Mesenchymal stem cell (in vitro differentiated cells and primary cell): ENCODE measurements around the gene COL8A2.

Experiments used
- DNase-seq: peaks from one replicate; pipeline ENCODE4 v3.0.0-alpha.2; 2013
- H2AFZ ChIP-seq: one replicate; pipeline ENCODE4 v1.6.1; 2013; ENCODE audit warnings: low read depth, mild to moderate bottlenecking, control low read depth, inconsistent platforms, low read length, moderate library complexity
- H2AK5ac ChIP-seq: 2 replicates; pipeline ENCODE4 v1.6.1; 2013; ENCODE audit warnings: low read length, moderate library complexity, mild to moderate bottlenecking, inconsistent platforms; ENCODE audit not compliant: severe bottlenecking
- H2BK120ac ChIP-seq: one replicate; pipeline ENCODE4 v1.6.1; 2013; ENCODE audit warnings: low read depth, mild to moderate bottlenecking, inconsistent platforms, low read length, moderate library complexity
- H2BK12ac ChIP-seq, 2 experiments: one replicate each; pipeline ENCODE4 v1.6.1; 2013; ENCODE audit warnings: inconsistent platforms in 2 of 2, low read length in 2 of 2, mild to moderate bottlenecking in 2 of 2, moderate library complexity in 2 of 2, control low read depth in 1 of 2
- H2BK15ac ChIP-seq: one replicate; pipeline ENCODE4 v1.6.1; 2013; ENCODE audit warnings: mild to moderate bottlenecking, low read depth, inconsistent platforms; ENCODE audit not compliant: poor library complexity, severe bottlenecking
- H2BK5ac ChIP-seq: 2 replicates; pipeline ENCODE4 v1.6.1; 2013; ENCODE audit warnings: low read depth, mild to moderate bottlenecking, low read length, control low read depth, inconsistent platforms; ENCODE audit not compliant: poor library complexity, severe bottlenecking
- H3K14ac ChIP-seq, 2 experiments: one replicate each; pipeline ENCODE4 v1.6.1; 2013; ENCODE audit warnings: inconsistent platforms in 2 of 2, low read length in 2 of 2, control low read depth in 1 of 2, mild to moderate bottlenecking in 1 of 2, moderate library complexity in 1 of 2
- H3K18ac ChIP-seq, 2 experiments: one replicate each; pipeline ENCODE4 v1.6.1; 2013; ENCODE audit warnings: inconsistent platforms in 2 of 2, low read length in 2 of 2, control low read depth in 1 of 2, low read depth in 1 of 2, mild to moderate bottlenecking in 1 of 2
- H3K23ac ChIP-seq, 2 experiments: one replicate each; pipeline ENCODE4 v1.6.1; 2013; ENCODE audit warnings: inconsistent platforms in 2 of 2, low read length in 2 of 2, mild to moderate bottlenecking in 2 of 2, moderate library complexity in 2 of 2, control low read depth in 1 of 2
- H3K27ac ChIP-seq: 2 replicates; pipeline ENCODE4 v1.5.1; 2013; ENCODE audit warnings: mild to moderate bottlenecking, moderate library complexity, low read length, control low read depth, inconsistent platforms; ENCODE audit not compliant: poor library complexity, severe bottlenecking
- H3K27me3 ChIP-seq, 2 experiments: 2 replicates each; pipeline versions ENCODE4 v1.6.1 to v1.7.0; 2013; ENCODE audit warnings: low read length in 2 of 2, mild to moderate bottlenecking in 2 of 2, moderate library complexity in 2 of 2, control low read depth in 1 of 2, inconsistent platforms in 1 of 2; ENCODE audit not compliant: control insufficient read depth in 1 of 2, insufficient read depth in 1 of 2
- H3K36me3 ChIP-seq, 2 experiments: 2 replicates each; pipeline versions ENCODE4 v1.6.1 to v1.7.0; 2013; ENCODE audit warnings: low read length in 2 of 2, control low read depth in 1 of 2, inconsistent platforms in 1 of 2, low read depth in 1 of 2, mild to moderate bottlenecking in 1 of 2; ENCODE audit not compliant: insufficient read depth in 2 of 2, control insufficient read depth in 1 of 2
- H3K4ac ChIP-seq, 2 experiments: one replicate each; pipeline ENCODE4 v1.6.1; 2013; ENCODE audit warnings: inconsistent platforms in 2 of 2, low read length in 2 of 2, mild to moderate bottlenecking in 2 of 2, moderate library complexity in 2 of 2, control low read depth in 1 of 2, low read depth in 1 of 2
- H3K4me1 ChIP-seq: 2 replicates; pipeline ENCODE4 v1.6.1; 2013; ENCODE audit warnings: low read depth, low read length, control low read depth; ENCODE audit not compliant: control insufficient read depth, insufficient read depth
- H3K4me2 ChIP-seq: 2 replicates; pipeline ENCODE4 v1.6.1; 2013; ENCODE audit warnings: low read length, mild to moderate bottlenecking, inconsistent platforms; ENCODE audit not compliant: poor library complexity, severe bottlenecking
- H3K4me3 ChIP-seq, 2 experiments: 2 replicates each; pipeline versions ENCODE4 v1.5.1 to v1.7.0; 2013; ENCODE audit warnings: low read length in 2 of 2, mild to moderate bottlenecking in 2 of 2, control low read depth in 1 of 2, low read depth in 1 of 2; ENCODE audit not compliant: insufficient read depth in 1 of 2
- H3K79me1 ChIP-seq: replicated peaks from 2 replicates; pipeline ENCODE4 v1.6.1; 2013; ENCODE audit warnings: mild to moderate bottlenecking, control low read depth, low read length, inconsistent platforms; ENCODE audit not compliant: poor library complexity, severe bottlenecking
- H3K9ac ChIP-seq: 2 replicates; pipeline ENCODE4 v1.7.0; 2013; ENCODE audit warnings: mild to moderate bottlenecking, low read length, moderate library complexity
- H3K9me3 ChIP-seq: 2 replicates; pipeline ENCODE4 v1.7.0; 2013; ENCODE audit warnings: mild to moderate bottlenecking, low read length; ENCODE audit not compliant: control insufficient read depth
- H4K8ac ChIP-seq: one replicate; pipeline ENCODE4 v1.6.1; 2013; ENCODE audit warnings: inconsistent platforms, mild to moderate bottlenecking, low read length, moderate library complexity
- H4K91ac ChIP-seq: one replicate; pipeline ENCODE4 v1.6.1; 2013; ENCODE audit warnings: mild to moderate bottlenecking, low read length, inconsistent platforms
- WGBS: methylation state at CpG from one replicate; pipeline ENCODE4 v1.1.7; 2013; ENCODE audit warnings: mixed read lengths; 5-methylcytosine and 5-hydroxymethylcytosine counted together

Gene COL8A2

GRCh38 chr1:36165145-36165544, 40.1 kb upstream of the COL8A2 start:
- H3K18ac ChIP-seq: no peak overlapping the region
- no peak overlapping the region for H3K27ac ChIP-seq
- H3K9me3 ChIP-seq: no peaks in the 10 kb centered on the region
- H3K4ac ChIP-seq: no peak overlapping the region
- no peaks in the 10 kb centered on the region for H3K27me3 ChIP-seq
- H3K4me2 ChIP-seq: no peak overlapping the region
- DNase-seq: no peak
- no peak overlapping the region for H3K14ac ChIP-seq
- no peak overlapping the region for H2AFZ ChIP-seq
- no peak overlapping the region for H2BK15ac ChIP-seq
- H4K91ac ChIP-seq: no peak overlapping the region
- no peak overlapping the region for H3K23ac ChIP-seq
- H3K4me3 ChIP-seq: no peak overlapping the region
- H3K4me1 ChIP-seq: peaks cover 27% of the 10 kb centered on the region
- H2AK5ac ChIP-seq: no peak overlapping the region
- no peak overlapping the region for H2BK5ac ChIP-seq
- WGBS: 100% methylated on average over 1 of the region's 1 CpG
- H3K79me1 ChIP-seq: no peaks in the 10 kb centered on the region
- peaks cover 10 to 29% of the 10 kb centered on the region in 2 experiments for H3K36me3 ChIP-seq
- no peak overlapping the region for H2BK120ac ChIP-seq
- H2BK12ac ChIP-seq: no peak overlapping the region
- no peak overlapping the region for H4K8ac ChIP-seq
- H3K9ac ChIP-seq: peak overlapping the region; percentile 72

- peaks cover 35% of the 10 kb centered on the region for H3K4me1 ChIP-seq
- H2BK12ac ChIP-seq: no peak overlapping the region
- no peak overlapping the region for H2AFZ ChIP-seq
- WGBS: 98% methylated on average over 2 of the region's 2 CpGs
- H3K9me3 ChIP-seq: no peaks in the 10 kb centered on the region
- no peak overlapping the region for H3K27ac ChIP-seq
- peaks cover 18 to 28% of the 10 kb centered on the region in 2 experiments for H3K36me3 ChIP-seq
- DNase-seq: no peak
- H2BK5ac ChIP-seq: no peak overlapping the region
- no peak overlapping the region for H3K4me3 ChIP-seq
- no peak overlapping the region for H3K4ac ChIP-seq
- no peak overlapping the region for H3K18ac ChIP-seq
- H4K8ac ChIP-seq: no peak overlapping the region
- H4K91ac ChIP-seq: no peak overlapping the region
- no peak overlapping the region for H2BK120ac ChIP-seq
- no peak overlapping the region for H3K23ac ChIP-seq
- no peak overlapping the region for H2BK15ac ChIP-seq
- no peak overlapping the region for H3K9ac ChIP-seq
- no peaks in the 10 kb centered on the region for H3K27me3 ChIP-seq
- no peak overlapping the region for H2AK5ac ChIP-seq
- no peak overlapping the region for H3K14ac ChIP-seq
- H3K4me2 ChIP-seq: no peak overlapping the region
- H3K79me1 ChIP-seq: no peaks in the 10 kb centered on the region
These were observed 39.3 kb upstream of the COL8A2 start for GRCh38 chr1:36164361-36164760.

- H3K14ac ChIP-seq: no peak overlapping the region
- peaks cover 36% of the 10 kb centered on the region for H3K4me1 ChIP-seq
- H3K4ac ChIP-seq: no peak overlapping the region
- no peak overlapping the region for H3K4me2 ChIP-seq
- no peak for DNase-seq
- peak overlapping the region; percentile 90 for H3K9ac ChIP-seq
- H2BK120ac ChIP-seq: no peak overlapping the region
- H3K9me3 ChIP-seq: no peaks in the 10 kb centered on the region
- no peaks in the 10 kb centered on the region for H3K79me1 ChIP-seq
- H2BK12ac ChIP-seq: no peak overlapping the region
- H4K91ac ChIP-seq: no peak overlapping the region
- no peak overlapping the region for H2BK15ac ChIP-seq
- no peak overlapping the region for H3K23ac ChIP-seq
- H3K36me3 ChIP-seq: peaks cover 21 to 32% of the 10 kb centered on the region in 2 experiments
- H2AFZ ChIP-seq: no peak overlapping the region
- H3K27ac ChIP-seq: no peak overlapping the region
- no peak overlapping the region for H2AK5ac ChIP-seq
- no peak overlapping the region for H2BK5ac ChIP-seq
- no peaks in the 10 kb centered on the region for H3K27me3 ChIP-seq
- no peak overlapping the region for H3K18ac ChIP-seq
- H3K4me3 ChIP-seq: no peak overlapping the region
- H4K8ac ChIP-seq: no peak overlapping the region
These were observed 38.4 kb upstream of the COL8A2 start for GRCh38 chr1:36163426-36163825.

GRCh38 chr1:36162680-36163239, 37.7 kb upstream of the COL8A2 start:
- H2AFZ ChIP-seq: no peak overlapping the region

More at GRCh38 chr1:36162680-36163239, 37.7 kb upstream of the COL8A2 start:
- Histone ChIP-seq H2BK120ac (no peak overlapping the region), H3K36me3 (peaks cover 25 to 37% of the 10 kb centered on the region in 2 experiments), H2BK15ac (no peak overlapping the region), H3K14ac (no peak overlapping the region), H3K4me2 (no peak overlapping the region), H3K9me3 (no peaks in the 10 kb centered on the region), H3K4ac (no peak overlapping the region), H3K27ac (peak overlapping the region; percentile 93), H3K27me3 (no peaks in the 10 kb centered on the region), H2AK5ac (peak overlapping the region; percentile 26), H3K9ac (peak overlapping the region; percentile 90), H4K8ac (no peak overlapping the region), H4K91ac (no peak overlapping the region), H3K79me1 (no peaks in the 10 kb centered on the region), H2BK12ac (no peak overlapping the region), H3K18ac (no peak overlapping the region), H3K4me1 (peaks cover 41% of the 10 kb centered on the region), H2BK5ac (no peak overlapping the region), H3K23ac (no peak overlapping the region), H3K4me3 (no peak overlapping the region)
- DNase-seq: no peak
- 100% methylated on average over 1 of the region's 1 CpG for WGBS
